ENCODE data around the gene CTNNA3.
"Not testable (repeated sequence)": the region's sequence is repeated elsewhere in the genome, so short reads cannot be mapped to it uniquely, and the experiment has no call there.

Gene CTNNA3

GRCh38 chr10:67599597-67599996 lies 96.4 kb downstream of the CTNNA3 start:
- DNase-seq: no peak

GRCh38 chr10:67596641-67597040 lies 99.4 kb downstream of the CTNNA3 start:
- DNase-seq: no peak

- DNase-seq: no peak
Observed at GRCh38 chr10:67587771-67588170, 108.2 kb downstream of the CTNNA3 start.

- no peak for DNase-seq
Observed at GRCh38 chr10:67575532-67575931, 120.5 kb downstream of the CTNNA3 start.

GRCh38 chr10:67573484-67573883 lies 122.5 kb downstream of the CTNNA3 start:
- no peak for DNase-seq

GRCh38 chr10:67571503-67571902 lies 124.5 kb downstream of the CTNNA3 start:
- no peak for DNase-seq

- not testable (repeated sequence) for DNase-seq
Observed at GRCh38 chr10:67558311-67558710, 137.7 kb downstream of the CTNNA3 start.

- no peak for DNase-seq
Observed at GRCh38 chr10:67553254-67553653, 142.7 kb downstream of the CTNNA3 start.

GRCh38 chr10:67550838-67551402 lies 145.1 kb downstream of the CTNNA3 start:
- no peak for DNase-seq

GRCh38 chr10:67550046-67550445 lies 145.9 kb downstream of the CTNNA3 start:
- no peak for DNase-seq

GRCh38 chr10:67549390-67549789 lies 146.6 kb downstream of the CTNNA3 start:
- DNase-seq: no peak

GRCh38 chr10:67541411-67541810 lies 154.6 kb downstream of the CTNNA3 start:
- DNase-seq: no peak

GRCh38 chr10:67539312-67539711 lies 156.7 kb downstream of the CTNNA3 start:
- DNase-seq: no peak

GRCh38 chr10:67537906-67538305 lies 158.1 kb downstream of the CTNNA3 start:
- DNase-seq: no peak

- no peak for DNase-seq
Observed at GRCh38 chr10:67533376-67533775, 162.6 kb downstream of the CTNNA3 start.

- not testable (repeated sequence) for DNase-seq
Observed at GRCh38 chr10:67530990-67531389, 165.0 kb downstream of the CTNNA3 start.

GRCh38 chr10:67527351-67527750 lies 168.6 kb downstream of the CTNNA3 start:
- no peak for DNase-seq

GRCh38 chr10:67521546-67521945 lies 174.4 kb downstream of the CTNNA3 start:
- no peak for DNase-seq

GRCh38 chr10:67520924-67521520 lies 175.0 kb downstream of the CTNNA3 start:
- DNase-seq: peak; percentile 7 to 23

- DNase-seq: no peak
Observed at GRCh38 chr10:67519434-67519833, 176.6 kb downstream of the CTNNA3 start.

GRCh38 chr10:67518756-67519155 lies 177.2 kb downstream of the CTNNA3 start:
- DNase-seq: no peak

- DNase-seq: no peak
Observed at GRCh38 chr10:67518043-67518442, 178.0 kb downstream of the CTNNA3 start.

GRCh38 chr10:67506757-67507091 lies 189.3 kb downstream of the CTNNA3 start:
- DNase-seq: no peak

GRCh38 chr10:67506083-67506756 lies 189.8 kb downstream of the CTNNA3 start:
- no peak for DNase-seq
